Keratinocyte (primary cell): ENCODE measurements around the gene POU6F2.

Experiments used
- EZH2 ChIP-seq: IDR thresholded peaks from one replicate; pipeline ENCODE4 v1.6.1; 2012; ENCODE audit warnings: inconsistent platforms, mild to moderate bottlenecking, low read length, moderate library complexity
- TF ChIP-seq, protein P1 (sequence below), 3 experiments: IDR thresholded peaks in 1 of 3; conservative IDR thresholded peaks in 1 of 3; optimal IDR thresholded peaks in 1 of 3; 2 replicates in 2 of 3; 3 replicates in 1 of 3; pipeline versions ENCODE3 to v1.5.1; 2011; ENCODE audit warnings: low read length in 3 of 3, mild to moderate bottlenecking in 3 of 3, moderate library complexity in 2 of 3, control low read depth in 1 of 3, inconsistent platforms in 1 of 3; ENCODE audit not compliant: insufficient read depth in 2 of 3; ENCODE audit errors: extremely low read depth in 1 of 3

DNA sequence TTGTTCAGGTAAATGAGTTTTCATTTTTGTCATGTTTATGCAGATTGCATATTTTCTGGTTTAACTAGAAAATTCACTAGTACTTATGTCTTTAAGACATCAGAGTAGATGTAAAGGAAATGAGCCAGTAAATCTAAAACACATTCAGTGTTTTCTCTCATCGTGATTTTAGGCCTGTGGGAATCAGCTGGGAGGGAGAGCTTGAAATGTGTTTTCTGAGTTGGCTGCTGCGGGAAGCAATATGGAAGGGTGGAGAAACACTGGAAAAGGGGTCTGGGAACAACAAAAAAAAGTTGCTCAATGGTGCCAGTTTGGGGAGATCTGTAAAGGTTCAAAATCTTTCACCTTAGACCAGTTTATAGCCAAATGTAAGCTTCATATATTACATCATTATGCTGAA lies 284.1 kb downstream of the POU6F2 start:
- TF ChIP-seq, protein P1, sequence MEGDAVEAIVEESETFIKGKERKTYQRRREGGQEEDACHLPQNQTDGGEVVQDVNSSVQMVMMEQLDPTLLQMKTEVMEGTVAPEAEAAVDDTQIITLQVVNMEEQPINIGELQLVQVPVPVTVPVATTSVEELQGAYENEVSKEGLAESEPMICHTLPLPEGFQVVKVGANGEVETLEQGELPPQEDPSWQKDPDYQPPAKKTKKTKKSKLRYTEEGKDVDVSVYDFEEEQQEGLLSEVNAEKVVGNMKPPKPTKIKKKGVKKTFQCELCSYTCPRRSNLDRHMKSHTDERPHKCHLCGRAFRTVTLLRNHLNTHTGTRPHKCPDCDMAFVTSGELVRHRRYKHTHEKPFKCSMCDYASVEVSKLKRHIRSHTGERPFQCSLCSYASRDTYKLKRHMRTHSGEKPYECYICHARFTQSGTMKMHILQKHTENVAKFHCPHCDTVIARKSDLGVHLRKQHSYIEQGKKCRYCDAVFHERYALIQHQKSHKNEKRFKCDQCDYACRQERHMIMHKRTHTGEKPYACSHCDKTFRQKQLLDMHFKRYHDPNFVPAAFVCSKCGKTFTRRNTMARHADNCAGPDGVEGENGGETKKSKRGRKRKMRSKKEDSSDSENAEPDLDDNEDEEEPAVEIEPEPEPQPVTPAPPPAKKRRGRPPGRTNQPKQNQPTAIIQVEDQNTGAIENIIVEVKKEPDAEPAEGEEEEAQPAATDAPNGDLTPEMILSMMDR (optimal IDR thresholded peaks at IDR 0.05 in 1 of 3, IDR thresholded peaks at IDR 0.05 in 1 of 3, conservative IDR thresholded peaks at IDR 0.05 in 1 of 3; ENCODE audit: extremely low read depth in 1 of 3, insufficient read depth in 2 of 3, low read length in 3 of 3): no peak
- no peak for TF ChIP-seq EZH2
